Measurements from ENCODE around the gene DNAAF9. TPM values are rescaled to one million over a fixed set of nuclear protein-coding genes. Genes with fewer than 3 reads are reported as not detected.

The DNAAF9 gene
- total RNA-seq (10 to 100 TPM in 1 of 6 donors, 1 to 10 TPM in 5; 3.9 to 10.2 (median 4.8) TPM), polyA plus RNA-seq (1 to 10 TPM; 5.1 to 5.9 TPM)

DNA sequence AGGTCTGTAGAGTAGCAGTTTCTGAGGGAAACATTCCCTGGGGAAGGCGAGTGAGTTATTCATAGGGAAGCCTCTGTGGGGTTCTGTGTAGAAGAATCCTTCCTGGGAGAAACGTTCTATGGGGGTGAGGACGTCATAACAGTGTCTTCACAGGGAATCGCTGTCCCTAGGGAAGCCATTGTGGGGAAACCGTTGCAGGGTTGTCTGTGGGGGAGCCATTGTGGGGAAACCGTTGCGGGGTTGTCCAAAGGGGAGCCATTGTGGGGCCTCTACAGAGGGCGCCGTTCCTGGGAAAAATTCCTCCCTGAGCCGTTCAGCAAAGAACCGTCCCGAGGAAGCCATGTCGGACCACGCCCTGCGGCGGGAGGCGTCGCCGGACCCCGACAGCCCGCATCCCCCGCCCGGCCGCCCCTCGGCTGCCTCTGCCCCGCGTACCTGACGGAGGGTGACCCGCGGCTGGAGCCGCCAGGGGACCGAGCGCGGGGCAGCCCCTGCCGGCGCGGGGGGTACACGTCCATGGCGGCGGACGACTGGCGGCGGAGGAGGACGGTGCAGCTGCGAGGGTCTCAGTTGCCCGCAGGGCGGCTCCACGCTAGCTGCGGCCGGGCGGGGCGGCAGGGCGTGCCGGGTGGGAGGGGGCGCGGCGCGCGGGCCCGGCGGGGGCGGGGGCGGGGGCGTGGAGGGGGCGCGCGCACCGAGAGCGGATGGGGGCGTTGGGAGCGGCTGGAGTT lies at the start of gene DNAAF9:
Gene DNAAF9, minus strand, starts transcription at position 630 of the 731 bp plus-strand sequence. Its CDS starts 112 bp downstream, at position 518.
- intact Hi-C loops (cut with DNase I) = no loop called here
- no peak for TF ChIP-seq CTCF (IDR thresholded peaks at IDR 0.05)
- peak; percentile 53 to 85 (median 68) for DNase-seq

DNA sequence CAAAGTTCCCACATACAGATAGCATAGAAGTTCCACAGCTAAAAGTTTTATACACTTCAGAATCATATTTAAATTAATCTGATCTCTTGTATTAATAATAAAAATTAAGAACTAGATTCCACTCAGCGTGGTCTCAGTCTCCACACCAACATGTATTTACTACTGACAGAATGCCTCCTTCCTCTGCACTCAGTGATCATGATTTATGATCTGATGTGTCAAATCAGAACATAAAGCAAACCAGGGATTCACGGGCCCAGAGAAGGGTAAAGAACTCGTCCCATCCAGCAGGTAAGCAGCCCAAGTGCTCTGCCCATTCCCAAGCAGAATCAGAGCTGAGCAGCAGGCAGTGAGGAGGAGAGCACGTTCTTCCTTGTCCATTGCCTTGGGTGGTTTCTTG lies 49.2 kb upstream of the DNAAF9 start:
- H3K4me1 ChIP-seq = peaks cover 0 to 7% (median 0%) of the 10 kb centered on the region in 3 donors
- ATAC-seq = no peak
- WGBS, 2 donors = 79 to 90% methylated on average over 4 of the region's 4 CpGs
- no peak for DNase-seq
- no peaks in the 10 kb centered on the region for H3K9me3 ChIP-seq
- H3K36me3 ChIP-seq = no peaks in the 10 kb centered on the region
- no peak overlapping the region for H3K4me3 ChIP-seq
- no peaks in the 10 kb centered on the region for H3K27me3 ChIP-seq
- H3K27ac ChIP-seq = no peak overlapping the region
- TF ChIP-seq CTCF (IDR thresholded peaks at IDR 0.05) = no peak
- intact Hi-C loops (cut with DNase I) = no loop called here
- FAIRE-seq = no peak

More for the DNA sequence above, at the start of gene DNAAF9:
- no peak for FAIRE-seq
- peaks cover 0 to 13% (median 10%) of the 10 kb centered on the region in 3 donors for H3K4me1 ChIP-seq
- peak within 1 kb of the TSS; percentile 60 to 80 (median 76) for H3K4me3 ChIP-seq
- no peaks in the 10 kb centered on the region for H3K27me3 ChIP-seq
- 0 to 1% methylated on average over 24 to 71 of the region's 71 CpGs for WGBS, 2 donors
- peak; percentile 35 to 66 (median 45) for ATAC-seq
- H3K27ac ChIP-seq = peak within 1 kb of the TSS; percentile 69 to 91 (median 86)
- no peaks in the 10 kb centered on the region for H3K9me3 ChIP-seq
- H3K36me3 ChIP-seq = no peaks in the 10 kb centered on the region

- TF ChIP-seq CTCF (IDR thresholded peaks at IDR 0.05) = no peak
- no peaks in the 10 kb centered on the region for H3K9me3 ChIP-seq
- H3K4me1 ChIP-seq = peaks cover 0 to 3% (median 0%) of the 10 kb centered on the region in 3 donors
- DNase-seq (no peak), FAIRE-seq (no peak), ATAC-seq (no peak)
- no peak overlapping the region for H3K4me3 ChIP-seq
- no peak overlapping the region for H3K27ac ChIP-seq
- no peaks in the 10 kb centered on the region for H3K36me3 ChIP-seq
- H3K27me3 ChIP-seq = no peaks in the 10 kb centered on the region
- WGBS, 2 donors = 80 to 84% methylated on average over 5 of the region's 5 CpGs
- intact Hi-C loops (cut with DNase I) = no loop called here
These were observed 47.4 kb upstream of the DNAAF9 start for GRCh38 chr20:3454831-3455230.

DNA sequence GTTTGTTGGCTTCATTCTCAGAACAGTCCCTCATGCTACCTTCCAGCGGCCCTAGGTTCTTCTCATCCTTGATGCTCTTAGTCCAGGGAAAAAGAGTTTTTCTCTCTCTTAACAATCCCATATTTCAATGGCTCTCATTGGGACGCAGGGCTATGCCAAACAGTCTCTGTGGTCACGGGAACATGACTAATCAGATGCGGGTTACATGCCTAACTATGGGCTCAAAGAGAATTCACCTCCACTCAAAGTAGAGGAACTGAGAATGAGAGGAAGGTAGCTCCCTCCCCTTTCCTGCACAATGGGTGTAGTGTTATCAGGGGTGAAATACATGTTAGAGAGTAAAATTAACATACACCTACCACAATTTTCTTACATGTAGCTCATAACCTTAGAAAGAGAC lies 45.2 kb upstream of the DNAAF9 start:
- FAIRE-seq (no peak), DNase-seq (no peak), ATAC-seq (no peak)
- Histone ChIP-seq H3K36me3 (no peaks in the 10 kb centered on the region), H3K27me3 (no peaks in the 10 kb centered on the region), H3K27ac (no peak overlapping the region), H3K4me1 (no peaks in the 10 kb centered on the region), H3K9me3 (no peaks in the 10 kb centered on the region), H3K4me3 (no peak overlapping the region)
- intact Hi-C loops (cut with DNase I) = no loop called here
- WGBS, 2 donors = 84 to 94% methylated on average over 4 of the region's 4 CpGs
- TF ChIP-seq CTCF (IDR thresholded peaks at IDR 0.05) = no peak

GRCh38 chr20:3452136-3452535 lies 44.7 kb upstream of the DNAAF9 start:
- no peaks in the 10 kb centered on the region for H3K36me3 ChIP-seq
- DNase-seq (no peak), ATAC-seq (no peak), FAIRE-seq (no peak)
- no peaks in the 10 kb centered on the region for H3K4me1 ChIP-seq
- H3K27ac ChIP-seq = no peak overlapping the region
- H3K9me3 ChIP-seq = no peaks in the 10 kb centered on the region
- TF ChIP-seq CTCF (IDR thresholded peaks at IDR 0.05) = no peak
- no peaks in the 10 kb centered on the region for H3K27me3 ChIP-seq
- 70 to 87% methylated on average over 2 of the region's 2 CpGs for WGBS, 2 donors
- intact Hi-C loops (cut with DNase I) = no loop called here
- H3K4me3 ChIP-seq = no peak overlapping the region

Measured in pancreas (tissue), 10 donors.